GM21447 (cell line): ENCODE results near the gene ROPN1B.
"Not testable (repeated sequence)": the region's sequence is repeated elsewhere in the genome, so short reads cannot be mapped to it uniquely, and the experiment has no call there.

Experiments
- ATAC-seq: cut with Tn5 transposase; IDR thresholded peaks from one replicate; pipeline ENCODE4 v1.9.1; 2021; ENCODE audit not compliant: unreplicated experiment

The ROPN1B gene

GRCh38 chr3:125968701-125969592 is at the start of gene ROPN1B:
ROPN1B (plus strand) TSS chr3:125969178; CDS start chr3:125972055, 2,877 bp downstream.
- ATAC-seq, result not testable (repeated sequence)

DNA sequence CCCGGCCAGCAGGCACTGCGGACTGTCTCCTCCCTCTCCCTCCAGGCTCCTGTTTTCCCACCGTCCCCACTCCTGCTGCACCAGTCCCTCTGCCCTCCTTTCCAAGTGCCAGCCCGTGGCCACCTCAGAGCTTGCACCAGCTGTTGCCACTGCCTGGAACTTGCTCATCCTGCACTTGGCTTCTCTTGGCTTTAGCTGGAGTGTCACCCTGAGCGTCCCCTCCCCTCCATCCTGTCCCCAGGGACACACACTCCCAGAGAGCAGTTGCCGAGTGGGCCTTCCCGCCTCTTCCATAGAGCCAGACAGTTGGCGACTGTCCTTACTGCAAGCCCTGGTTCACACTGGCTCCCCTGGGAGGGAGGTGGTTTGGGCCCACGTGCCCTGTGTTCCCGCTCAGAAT is 48.8 kb upstream of the ROPN1B start:
- ATAC-seq, result not testable (repeated sequence)

DNA sequence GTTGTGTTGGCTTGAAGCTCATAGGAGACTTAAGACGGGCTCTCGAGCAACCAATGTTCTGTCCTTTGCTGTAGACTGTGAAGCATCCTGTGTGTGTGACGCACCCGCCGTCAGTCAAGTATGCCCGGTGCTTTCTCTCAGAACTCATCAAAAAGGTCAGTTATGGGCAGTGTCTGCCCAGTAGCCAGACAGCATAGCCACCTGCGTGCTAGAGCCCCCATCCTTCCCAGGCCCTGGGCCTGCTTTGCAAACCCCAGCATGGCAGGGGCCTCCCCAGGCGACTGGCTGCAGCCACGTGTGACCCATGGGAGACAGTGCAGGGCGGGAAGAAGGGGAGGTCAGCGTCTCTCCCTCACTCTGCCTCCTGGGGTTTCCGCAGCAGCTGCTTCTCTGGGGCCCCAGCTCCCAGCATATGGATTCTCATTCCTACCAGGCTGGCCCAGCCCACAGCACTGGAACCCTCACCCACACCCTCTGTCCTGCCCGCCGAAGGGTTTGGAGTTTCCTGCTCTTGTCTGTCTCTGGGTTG is 48.2 kb upstream of the ROPN1B start:
- ATAC-seq, result not testable (repeated sequence)

DNA sequence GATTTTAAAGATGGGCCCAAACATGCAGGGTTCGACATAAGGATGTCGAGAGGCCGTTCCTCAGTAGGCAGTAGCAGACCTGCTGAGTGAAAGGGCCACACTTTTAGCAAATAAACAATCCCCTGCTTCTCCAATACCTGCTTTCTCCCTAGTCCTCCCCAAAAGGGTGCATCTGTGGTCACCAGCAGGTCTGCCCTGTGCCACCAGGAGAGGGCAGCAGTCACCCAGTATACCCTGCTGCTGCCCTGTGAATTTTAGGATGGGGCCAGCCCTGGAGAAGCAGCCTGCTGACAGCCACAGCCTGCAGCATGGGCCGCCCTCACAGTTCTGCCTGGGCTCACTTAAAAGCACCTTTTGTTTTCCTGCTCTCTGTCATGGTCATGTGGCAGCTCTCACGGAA is 47.3 kb upstream of the ROPN1B start:
- not testable (repeated sequence) for ATAC-seq

GRCh38 chr3:125923324-125924115 is 45.5 kb upstream of the ROPN1B start:
- not testable (repeated sequence) for ATAC-seq

- not testable (repeated sequence) for ATAC-seq
Observed at GRCh38 chr3:125924276-125924675, 44.7 kb upstream of the ROPN1B start.

GRCh38 chr3:125925727-125926126 is 43.3 kb upstream of the ROPN1B start:
- not testable (repeated sequence) for ATAC-seq

DNA sequence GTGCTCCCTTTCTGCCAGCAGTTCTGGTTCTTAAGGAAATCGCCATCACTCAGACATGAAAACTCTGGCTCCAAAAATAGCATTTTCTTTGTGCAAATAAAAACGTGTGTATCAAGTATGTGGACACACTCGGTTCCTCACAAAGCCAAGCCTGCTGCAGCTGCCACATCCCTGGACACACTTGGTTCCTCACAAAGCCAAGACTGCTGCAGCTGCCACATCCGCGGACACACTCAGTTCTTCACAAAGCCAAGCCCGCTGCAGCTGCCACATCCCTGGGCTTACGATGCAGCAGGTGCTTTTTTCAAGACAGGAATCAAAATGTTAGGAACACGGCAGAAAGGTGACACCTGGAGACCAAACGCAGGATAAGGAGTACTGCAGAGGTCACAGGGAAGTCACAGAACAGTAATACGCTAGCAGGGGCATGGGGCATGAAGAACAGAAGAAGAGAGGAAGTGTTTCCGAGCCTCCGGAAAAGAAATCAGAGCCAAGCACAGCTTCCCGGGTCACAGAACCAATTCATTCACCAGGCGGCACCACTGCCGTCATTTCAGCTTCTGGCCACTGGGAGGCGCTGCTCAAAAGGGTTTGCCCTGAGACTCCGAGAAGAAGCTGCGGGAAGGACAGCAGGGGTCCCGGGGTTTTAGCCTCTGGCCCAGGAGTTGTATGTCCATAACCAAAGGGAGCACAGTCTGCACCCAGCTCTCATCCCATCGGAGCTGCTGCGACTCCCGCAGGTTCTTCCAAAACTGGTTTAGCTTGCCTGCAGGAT is 40.0 kb upstream of the ROPN1B start:
- not testable (repeated sequence) for ATAC-seq

GRCh38 chr3:125929765-125930164 is 39.2 kb upstream of the ROPN1B start:
- not testable (repeated sequence) for ATAC-seq

GRCh38 chr3:125931355-125931880 is 37.6 kb upstream of the ROPN1B start:
- not testable (repeated sequence) for ATAC-seq

DNA sequence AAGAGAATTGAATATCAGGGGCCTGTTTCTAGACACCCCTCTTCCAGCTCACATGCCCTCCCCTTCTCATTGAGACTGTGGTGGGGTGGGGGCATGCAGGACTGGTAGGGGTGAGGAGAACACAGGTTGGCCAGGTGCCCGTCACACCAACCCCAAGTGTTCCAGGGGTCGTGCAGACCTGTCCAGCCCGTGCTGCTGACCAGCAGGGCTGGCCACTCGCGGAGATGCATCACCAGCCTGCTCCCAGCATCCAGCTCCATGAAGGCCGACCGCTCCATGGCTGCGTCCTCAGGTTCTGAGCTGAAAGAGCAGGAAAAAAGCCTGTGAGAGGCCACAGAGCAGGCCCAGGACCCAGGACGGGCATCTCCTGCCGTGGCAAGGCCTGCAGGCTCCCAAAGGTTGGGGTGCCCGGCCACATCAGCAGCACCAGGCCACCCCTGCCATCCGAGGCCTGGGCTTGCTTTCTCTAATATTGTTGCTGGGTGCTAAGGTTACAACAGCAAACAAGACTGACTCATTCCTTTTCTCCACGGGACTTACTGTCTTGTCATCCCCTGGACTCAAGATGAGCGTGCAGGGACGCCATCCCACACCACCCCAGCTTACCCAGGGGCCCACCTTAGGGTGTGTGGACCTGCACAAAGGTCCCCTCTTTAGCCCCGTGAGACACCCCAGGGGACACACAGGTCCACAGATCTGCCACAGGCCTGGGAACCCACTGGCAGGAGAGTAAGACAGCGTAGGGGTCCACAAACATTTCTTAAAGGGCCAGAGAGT is 35.4 kb upstream of the ROPN1B start:
- ATAC-seq, result not testable (repeated sequence)

- not testable (repeated sequence) for ATAC-seq
Observed at GRCh38 chr3:125935252-125935874, 33.6 kb upstream of the ROPN1B start.

- ATAC-seq, result not testable (repeated sequence)
Observed at GRCh38 chr3:125936210-125936815, 32.7 kb upstream of the ROPN1B start.

DNA sequence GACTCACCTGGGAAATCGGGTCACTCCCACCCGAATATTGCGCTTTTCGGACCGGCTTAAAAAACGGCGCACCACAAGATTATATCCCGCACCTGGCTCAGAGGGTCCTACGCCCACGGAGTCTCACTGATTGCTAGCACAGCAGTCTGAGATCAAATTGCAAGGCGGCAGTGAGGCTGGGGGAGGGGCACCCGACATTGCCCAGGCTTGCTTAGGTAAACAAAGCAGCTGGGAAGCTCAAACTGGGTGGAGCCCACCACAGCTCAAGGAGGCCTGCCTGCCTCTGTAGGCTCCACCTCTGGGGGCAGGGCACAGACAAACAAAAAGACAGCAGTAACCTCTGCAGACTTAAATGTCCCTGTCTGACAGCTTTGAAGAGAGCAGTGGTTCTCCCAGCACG is 32.1 kb upstream of the ROPN1B start:
- ATAC-seq, result not testable (repeated sequence)

DNA sequence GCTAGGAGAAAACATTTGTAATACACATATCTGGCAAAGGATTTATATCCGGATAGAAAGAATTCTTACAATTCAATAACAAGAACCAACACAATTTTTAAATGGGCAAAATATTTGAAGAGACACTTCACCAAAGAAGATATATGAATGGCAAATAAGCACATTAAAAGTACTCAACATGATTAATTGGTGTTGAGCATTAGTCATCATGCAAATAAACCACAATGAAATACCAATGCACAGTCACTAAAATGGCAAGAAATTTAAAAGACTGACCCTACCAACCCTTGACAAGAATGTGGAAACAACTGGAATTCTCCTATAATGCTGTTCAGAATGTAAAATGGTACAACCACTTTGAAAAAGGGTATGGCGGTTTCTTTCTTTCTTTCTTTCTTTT is 21.2 kb upstream of the ROPN1B start:
- not testable (repeated sequence) for ATAC-seq

- ATAC-seq, result not testable (repeated sequence)
Observed at GRCh38 chr3:125948901-125949300, 20.1 kb upstream of the ROPN1B start.

- ATAC-seq, result not testable (repeated sequence)
Observed at GRCh38 chr3:125951176-125951575, 17.8 kb upstream of the ROPN1B start.

DNA sequence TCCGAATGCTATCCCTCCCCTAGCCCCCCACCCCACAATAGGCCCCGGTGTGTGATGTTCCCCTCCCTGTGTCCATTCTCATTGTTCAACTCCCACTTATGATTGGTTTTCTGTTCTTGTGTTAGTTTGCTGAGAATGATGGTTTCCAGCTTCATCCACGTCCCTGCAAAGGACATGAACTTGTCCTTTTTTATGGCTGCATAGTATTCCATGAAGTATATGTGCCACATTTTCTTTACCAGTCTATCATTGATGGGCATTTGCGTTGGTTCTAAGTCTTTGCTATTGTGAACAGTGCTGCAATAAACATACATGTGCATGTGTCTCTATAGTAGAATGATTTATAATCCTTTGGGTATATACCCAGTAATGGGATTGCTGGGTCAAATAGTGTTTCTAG is 12.0 kb upstream of the ROPN1B start:
- ATAC-seq, result not testable (repeated sequence)
